Stomach (tissue), 4 donors: ENCODE results near the gene LIPA.

Experiments used
- CTCF ChIP-seq, 7 experiments: fragments of 450-650 bp in 4 of 7; fragments of 200-600 bp in 3 of 7; sonication (generic) in 3 of 7; IDR thresholded peaks; one replicate each; pipeline ENCODE4 v1.5.1; 2016 to 2019; ENCODE audit warnings: antibody characterized with exemption in 7 of 7, control low read depth in 2 of 7, mild to moderate bottlenecking in 1 of 7
- POLR2A ChIP-seq, 4 donors: fragments of 450-650 bp; IDR thresholded peaks; one replicate each; pipeline ENCODE4 v1.6.1; 2016; ENCODE audit warnings: antibody characterized with exemption in 4 of 4, control low read depth in 2 of 4, mild to moderate bottlenecking in 1 of 4, moderate library complexity in 1 of 4

GRCh38 chr10:89173075-89173474 lies 78.5 kb downstream of the LIPA start:
- no peak for TF ChIP-seq POLR2A (IDR thresholded peaks at IDR 0.05)
- TF ChIP-seq CTCF (IDR thresholded peaks at IDR 0.05): no peak
